Measurements from ENCODE around the gene C1orf174.

GRCh38 chr1:3902111-3902511 is 2.0 kb upstream of the C1orf174 start:
- TF ChIP-seq CTCF (IDR thresholded peaks at IDR 0.05; ENCODE audit: insufficient read depth, low read length) (no peak), REST (IDR thresholded peaks at IDR 0.05; ENCODE audit: insufficient replicate concordance, low read depth) (no peak), POLR2AphosphoS5 (IDR thresholded peaks at IDR 0.05; ENCODE audit: low read depth) (no peak), GABPA (IDR thresholded peaks at IDR 0.05; ENCODE audit: low read depth) (no peak), SPI1 (IDR thresholded peaks at IDR 0.05; ENCODE audit: borderline replicate concordance, low read depth) (no peak)
